NCI-H1694 treated with DMSO at 0.1 percent for 48 hours (cell line): ENCODE measurements around the gene PTPN2.
"Not testable (repeated sequence)": the region's sequence is repeated elsewhere in the genome, so short reads cannot be mapped to it uniquely, and the experiment has no call there.

Source experiments
- DNase-seq: peaks from one replicate; lab custom pipeline; 2025; lab: John Stamatoyannopoulos, UW

Gene PTPN2

DNA sequence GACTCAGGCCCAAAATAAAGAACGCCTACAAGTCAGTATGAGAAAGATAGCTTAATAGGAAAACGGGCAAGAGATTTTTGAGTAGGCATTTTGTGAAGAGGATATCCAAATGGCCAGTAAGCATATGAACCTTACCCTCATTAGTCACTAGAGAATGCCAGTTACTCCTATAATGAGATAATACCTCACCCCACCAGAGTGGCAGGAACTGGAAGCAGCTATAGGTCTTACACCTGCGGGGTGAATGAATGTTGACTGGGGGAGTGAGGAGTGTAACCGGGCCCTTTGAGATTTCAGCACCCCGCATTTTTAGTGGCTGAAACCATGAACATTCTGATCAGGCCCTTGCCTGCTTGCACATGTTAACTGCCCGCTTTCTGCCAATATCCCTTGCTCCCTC lies 7.5 kb upstream of the PTPN2 start:
- no peak for DNase-seq

GRCh38 chr18:12890964-12891363 lies 6.9 kb upstream of the PTPN2 start:
- no peak for DNase-seq

- no peak for DNase-seq
These were observed 2.6 kb upstream of the PTPN2 start for GRCh38 chr18:12886498-12887126.

DNA sequence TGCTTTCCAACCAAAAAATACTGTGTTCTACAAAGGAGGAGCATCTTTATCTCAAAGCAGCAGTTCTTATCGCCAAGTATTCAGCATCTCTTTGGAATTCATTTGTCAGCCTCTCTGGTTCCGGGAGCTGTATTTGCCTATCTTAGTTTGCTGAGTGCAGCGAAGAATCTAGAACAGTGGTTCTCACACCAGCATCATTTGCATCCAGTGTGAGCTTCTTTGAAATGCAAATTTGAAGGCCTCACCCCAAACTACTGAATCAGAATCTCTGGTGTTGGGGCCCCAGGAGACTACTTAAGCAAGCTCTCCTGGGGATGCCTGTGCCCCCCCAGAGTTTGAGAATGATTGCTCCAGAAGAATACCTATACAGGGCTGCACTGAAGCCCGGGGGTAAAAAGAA lies 1.5 kb upstream of the PTPN2 start:
- DNase-seq, result no peak

DNA sequence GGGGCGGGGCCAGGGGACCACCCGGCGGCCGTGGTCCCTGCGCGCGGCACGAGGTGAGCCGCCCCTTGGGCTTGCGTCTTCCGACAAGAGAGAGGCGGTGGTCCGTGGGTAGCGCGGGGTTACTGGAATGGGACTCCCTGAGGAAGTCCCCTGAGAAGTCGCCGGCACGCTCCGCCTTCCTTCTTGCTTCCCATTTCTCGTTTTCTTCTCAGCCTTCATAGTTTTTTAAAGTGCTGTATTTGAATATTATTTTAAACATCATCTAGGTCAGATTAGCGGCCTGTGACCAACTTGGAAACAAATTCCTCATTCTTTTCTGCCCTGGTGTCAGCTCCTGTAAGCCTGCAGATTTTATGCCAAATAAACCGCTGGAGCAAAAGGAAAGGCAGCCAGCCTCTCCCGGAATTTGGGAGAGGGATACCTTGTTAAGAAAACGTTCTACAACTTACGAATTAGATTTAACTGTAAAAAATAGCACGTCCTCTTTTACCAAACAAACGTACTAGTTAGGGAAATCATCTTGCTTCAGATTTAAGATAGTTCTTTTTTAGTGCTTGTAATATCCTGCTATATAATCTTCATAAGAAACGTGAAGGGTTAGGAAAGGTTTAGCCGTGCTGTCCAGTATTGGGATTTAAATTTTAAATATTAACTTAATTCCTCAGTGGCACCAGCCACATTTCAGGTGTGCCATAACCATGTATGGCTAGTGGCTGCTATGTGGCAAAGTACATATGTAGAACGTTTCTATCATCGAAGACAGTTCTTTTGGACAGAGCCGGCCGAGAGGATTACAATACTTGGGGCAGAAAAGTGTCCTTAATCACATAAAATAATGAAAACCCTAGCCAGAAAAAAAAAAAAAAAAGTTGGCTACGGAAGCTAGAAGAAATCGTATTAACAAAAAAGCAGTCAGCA lies 628 bp upstream of the PTPN2 start:
- DNase-seq, result no peak

DNA sequence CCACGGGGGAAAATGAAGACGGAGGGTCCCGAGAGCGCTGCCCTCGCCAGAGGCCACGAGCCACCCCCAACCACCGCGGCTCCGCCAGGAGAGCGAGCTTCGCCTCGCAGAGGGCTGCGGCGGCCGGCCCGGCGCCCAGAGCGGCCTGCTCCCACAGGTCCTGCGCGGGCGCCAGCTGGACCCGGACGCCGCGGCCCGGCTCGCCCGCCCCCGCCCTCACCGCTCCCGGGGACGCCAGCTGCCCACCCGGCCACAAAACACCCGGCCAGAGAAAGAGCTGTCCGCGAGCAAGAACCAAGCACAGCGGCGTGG lies 709 bp downstream of the PTPN2 start:
- DNase-seq, result no peak

DNA sequence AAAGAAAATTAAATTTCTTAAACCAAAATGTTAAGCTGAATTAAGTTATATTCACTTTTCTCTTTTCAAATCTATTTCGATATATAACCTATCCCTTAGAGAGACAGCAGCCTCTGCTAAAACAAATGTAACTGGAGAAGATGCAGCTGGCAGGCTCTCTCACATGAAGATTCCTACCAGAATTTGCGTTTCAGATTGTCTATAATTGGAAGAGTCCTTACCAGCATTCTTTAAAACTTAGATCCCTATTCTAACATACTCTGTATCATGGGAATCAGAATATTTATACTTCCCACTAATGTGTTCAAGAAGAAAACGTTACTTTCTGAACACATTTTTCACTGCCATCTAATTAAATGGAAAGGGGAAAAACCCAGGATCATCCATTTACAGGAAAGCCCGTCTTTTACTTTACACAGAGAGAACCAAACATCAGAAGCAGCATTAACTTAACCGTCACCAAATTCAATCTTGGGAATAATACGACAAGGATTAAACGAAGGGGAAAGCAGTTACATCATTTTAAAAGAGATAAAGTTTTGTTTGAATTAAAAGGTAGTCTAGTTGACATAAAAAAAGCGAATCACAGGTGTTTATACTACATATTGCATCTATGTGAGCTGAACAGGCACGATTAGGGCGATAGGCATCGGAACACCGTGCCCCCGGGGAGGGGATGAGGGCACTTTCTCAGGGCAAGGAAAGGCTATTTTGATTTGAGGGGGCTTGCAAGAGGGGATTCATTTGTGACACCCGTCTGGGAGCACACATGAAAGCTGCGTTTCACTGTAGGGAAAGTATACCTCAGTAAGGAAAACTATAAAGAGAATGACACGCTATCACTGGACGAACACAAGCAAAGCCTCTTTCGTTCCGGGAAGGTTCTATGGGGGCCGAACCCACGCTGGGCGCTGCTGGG lies 1.3 kb downstream of the PTPN2 start:
- DNase-seq, result no peak

DNA sequence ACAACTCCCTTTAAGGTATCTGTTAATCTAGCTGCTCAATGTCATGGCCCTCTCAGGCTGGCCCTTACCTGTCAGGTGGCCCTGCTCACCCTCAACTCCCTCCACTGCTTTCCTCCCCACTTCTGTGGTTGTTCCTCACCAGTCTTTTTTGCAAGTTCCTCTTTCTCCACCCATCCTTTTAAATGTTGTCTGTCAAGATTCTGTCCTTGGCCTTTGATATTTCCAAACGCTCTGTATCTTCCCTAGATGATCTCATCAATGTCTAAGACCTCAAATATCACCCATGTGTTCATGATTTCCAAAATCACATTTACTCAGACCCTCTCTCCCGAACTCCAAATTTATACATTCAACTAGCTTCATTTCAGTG lies 3.5 kb downstream of the PTPN2 start:
- DNase-seq, result no peak

DNA sequence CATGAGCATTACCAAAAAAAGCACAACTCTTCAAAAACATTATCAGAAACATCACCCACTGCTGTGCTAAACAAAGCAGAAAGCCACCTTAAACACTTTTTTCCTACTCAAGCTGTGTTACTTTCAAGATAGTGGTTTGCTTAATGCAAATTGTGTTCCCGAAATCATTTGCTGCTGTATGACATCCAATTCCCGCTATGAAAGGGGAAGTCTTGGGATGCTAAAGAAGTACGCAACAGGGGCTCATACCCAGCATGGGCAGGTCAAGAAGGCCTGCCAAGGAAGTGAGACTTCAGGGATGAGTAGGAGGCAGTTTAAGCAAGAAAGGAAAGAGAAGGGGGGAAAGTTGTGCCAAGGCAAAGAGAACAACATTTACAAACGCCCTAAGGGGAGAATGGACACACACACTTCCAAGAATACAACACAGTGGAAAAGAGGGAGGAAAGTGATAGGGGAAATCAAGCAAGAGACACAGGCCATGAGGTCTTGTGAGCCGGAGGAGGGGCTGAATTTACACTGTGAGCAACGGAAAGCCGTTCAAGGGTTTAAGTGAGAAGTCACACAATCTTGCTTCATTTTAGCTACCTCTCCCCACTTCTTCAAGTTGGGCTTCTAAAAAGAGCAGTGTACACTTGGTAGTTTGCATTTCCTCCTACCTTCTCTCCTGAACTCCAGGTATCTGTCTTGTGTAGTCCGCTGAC lies 4.0 kb downstream of the PTPN2 start:
- no peak for DNase-seq

GRCh38 chr18:12874992-12875391 lies 9.0 kb downstream of the PTPN2 start:
- DNase-seq, result not testable (repeated sequence)

GRCh38 chr18:12873961-12874567 lies 10.0 kb downstream of the PTPN2 start:
- DNase-seq, result not testable (repeated sequence)

- no peak for DNase-seq
These were observed 11.6 kb downstream of the PTPN2 start for GRCh38 chr18:12872408-12872807.

DNA sequence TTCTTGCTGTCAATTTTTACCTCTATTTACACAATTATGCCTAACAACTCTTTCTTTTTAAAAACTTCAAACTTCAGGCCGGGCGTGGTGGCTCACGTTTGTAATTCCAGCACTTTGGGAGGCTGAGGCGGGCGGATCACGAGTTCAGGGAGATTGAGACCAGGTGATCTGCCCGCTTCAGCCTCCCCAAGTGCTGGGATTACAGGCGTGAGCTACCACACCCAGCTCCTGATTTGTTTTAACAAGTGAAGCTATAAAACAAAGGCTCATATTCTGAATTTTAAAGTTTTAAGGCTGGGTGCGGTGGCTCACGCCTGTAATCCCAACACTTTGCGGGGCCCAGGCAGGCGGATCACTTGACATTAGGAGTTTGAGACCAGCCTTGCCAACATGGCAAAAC lies 15.5 kb downstream of the PTPN2 start:
- DNase-seq, result no peak

GRCh38 chr18:12867441-12868123 lies 16.5 kb downstream of the PTPN2 start:
- DNase-seq, result no peak

DNA sequence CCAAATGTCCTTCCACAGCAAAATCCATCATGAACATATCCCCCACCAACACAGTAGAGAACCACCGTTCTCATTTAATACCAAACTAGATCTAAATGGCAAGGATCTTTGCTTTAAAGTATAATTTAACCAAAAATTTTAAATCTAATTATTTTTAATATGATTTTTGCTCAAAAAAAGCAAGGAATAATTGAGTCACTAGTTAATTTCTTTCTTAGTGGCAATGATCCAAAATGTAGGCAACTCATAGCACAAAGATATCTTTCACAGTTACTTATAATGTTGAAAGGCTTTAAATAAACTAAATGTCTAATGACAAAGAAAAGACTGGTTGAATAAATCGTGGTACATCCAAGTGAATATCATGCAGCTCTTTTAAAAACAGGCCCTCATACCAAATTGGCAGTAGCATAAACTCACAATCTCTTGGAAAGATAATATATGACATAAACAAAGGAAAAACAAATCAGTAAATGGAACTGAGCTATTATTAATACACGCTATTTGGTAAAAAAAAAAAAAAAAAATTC lies 20.3 kb downstream of the PTPN2 start:
- no peak for DNase-seq

DNA sequence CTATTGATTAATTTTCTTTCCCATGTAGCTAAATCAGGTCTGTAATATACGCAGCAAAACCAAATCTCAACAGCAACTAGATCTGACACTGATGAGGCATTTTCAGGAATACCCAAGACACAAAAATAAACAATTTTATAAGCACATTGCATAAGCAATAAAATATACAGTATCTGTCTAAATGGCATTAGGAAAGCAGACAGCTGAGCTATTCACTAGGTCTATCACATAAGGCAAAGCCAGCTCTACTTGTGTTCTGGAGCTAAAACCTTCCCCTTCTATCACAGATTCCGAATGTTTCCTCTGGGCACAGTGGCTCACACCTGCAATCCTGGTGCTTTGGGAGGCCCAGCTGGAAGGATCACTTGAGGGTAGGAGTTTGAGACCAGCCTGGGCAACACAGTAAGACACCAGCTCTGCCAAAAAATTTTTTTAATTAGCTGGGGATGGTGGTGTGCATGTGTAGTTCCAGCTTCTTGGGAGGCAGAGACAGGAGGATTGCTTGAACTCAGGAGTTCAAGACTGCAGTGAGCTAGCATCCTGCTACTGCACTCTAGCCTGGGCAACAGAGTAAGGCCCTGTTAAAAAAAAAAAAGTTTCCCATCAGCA lies 21.1 kb downstream of the PTPN2 start:
- no peak for DNase-seq

DNA sequence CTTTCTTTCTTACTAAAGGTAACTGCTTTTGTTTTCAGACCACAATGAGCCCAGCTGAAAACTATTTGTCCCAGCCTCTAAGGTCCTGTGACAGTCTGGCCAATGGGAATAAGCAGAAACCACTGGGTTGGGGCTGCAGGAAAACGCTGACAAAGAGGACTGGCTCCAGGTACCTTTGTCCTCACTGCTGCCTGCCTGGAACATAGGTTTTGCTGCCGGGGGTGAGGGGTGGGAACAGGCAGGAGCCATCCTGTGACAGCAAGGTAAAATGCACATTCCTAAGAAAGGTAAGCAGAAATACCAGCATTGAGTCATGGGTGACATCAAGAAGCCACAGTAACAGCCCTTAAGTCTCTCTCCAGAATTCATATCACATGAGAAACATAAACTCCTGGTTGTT lies 21.6 kb downstream of the PTPN2 start:
- no peak for DNase-seq

- DNase-seq, result no peak
These were observed 22.4 kb downstream of the PTPN2 start for GRCh38 chr18:12861637-12862036.

GRCh38 chr18:12860530-12860929 lies 23.5 kb downstream of the PTPN2 start:
- DNase-seq, result no peak

- no peak for DNase-seq
These were observed 25.0 kb downstream of the PTPN2 start for GRCh38 chr18:12858991-12859390.
